DLD1 (cell line): ENCODE measurements around the gene CORO6.

Experiments used
- in situ Hi-C: cut with HindIII; loops from 2 replicates; pipeline ENCODE4 v1.10.0; 2017; ENCODE audit warnings: low sequenced_read_pairs

The CORO6 gene

GRCh38 chr17:29579866-29580771 is 42.6 kb downstream of the CORO6 start:
- in situ Hi-C loops, result no loop called here

- in situ Hi-C loops, result no loop called here
These were observed 43.9 kb downstream of the CORO6 start for GRCh38 chr17:29578626-29579485.

- in situ Hi-C loops, result no loop called here
These were observed 45.1 kb downstream of the CORO6 start for GRCh38 chr17:29577385-29578211.

GRCh38 chr17:29577001-29577370 is 45.7 kb downstream of the CORO6 start:
- in situ Hi-C loops, result no loop called here

GRCh38 chr17:29576214-29577000 is 46.3 kb downstream of the CORO6 start:
- in situ Hi-C loops, result no loop called here

- in situ Hi-C loops, result no loop called here
These were observed 47.0 kb downstream of the CORO6 start for GRCh38 chr17:29575511-29576213.

- in situ Hi-C loops, result no loop called here
These were observed 47.8 kb downstream of the CORO6 start for GRCh38 chr17:29574732-29575510.

GRCh38 chr17:29573871-29574731 is 48.6 kb downstream of the CORO6 start:
- in situ Hi-C loops, result no loop called here

GRCh38 chr17:29573558-29573869 is 49.2 kb downstream of the CORO6 start:
- in situ Hi-C loops, result no loop called here

GRCh38 chr17:29572691-29573557 is 49.8 kb downstream of the CORO6 start:
- in situ Hi-C loops, result no loop called here

GRCh38 chr17:29571883-29572681 is 50.6 kb downstream of the CORO6 start:
- in situ Hi-C loops, result no loop called here

- in situ Hi-C loops, result no loop called here
These were observed 51.2 kb downstream of the CORO6 start for GRCh38 chr17:29571486-29571882.

- in situ Hi-C loops, result no loop called here
These were observed 52.2 kb downstream of the CORO6 start for GRCh38 chr17:29570521-29570920.

GRCh38 chr17:29569245-29569950 is 53.3 kb downstream of the CORO6 start:
- in situ Hi-C loops, result no loop called here

GRCh38 chr17:29568331-29569244 is 54.1 kb downstream of the CORO6 start, which contains the start of gene TP53I13:
Gene TP53I13, plus strand, starts transcription at chr17:29568701. Its CDS starts 58 bp downstream, at chr17:29568759.
- in situ Hi-C loops, result no loop called here
